ENCODE data around the gene FBXW9. TPM values are rescaled to one million over a fixed set of nuclear protein-coding genes. Genes with fewer than 3 reads are reported as not detected.

Gene FBXW9
- total and polyA plus RNA-seq, 2 of the 8 experiments (the other 6 are each of a cell fraction or from before 2014, with no cell fraction given), result 10.8 to 30.1 TPM

DNA sequence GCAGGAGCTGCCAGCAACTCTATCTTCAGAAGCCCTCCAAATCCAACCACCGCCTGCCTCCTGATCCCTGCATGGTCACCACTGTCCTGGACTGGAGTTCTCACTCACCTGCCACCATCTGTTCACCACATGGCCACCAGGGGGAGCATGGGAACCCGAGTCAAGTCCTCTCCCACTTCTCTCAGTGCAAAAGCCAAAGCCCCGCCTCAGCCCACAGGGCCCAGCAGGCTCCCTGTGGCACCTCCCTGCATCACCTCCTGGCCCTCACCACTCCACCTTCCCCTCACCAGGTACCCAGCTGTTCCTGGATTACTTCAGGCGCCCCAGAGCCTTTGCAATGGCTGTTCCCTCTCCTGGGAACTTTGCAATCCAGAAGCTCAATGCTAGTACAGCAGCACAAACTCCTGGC, 20.0 kb downstream of the FBXW9 start (continued):
- TF ChIP-seq, protein P1, sequence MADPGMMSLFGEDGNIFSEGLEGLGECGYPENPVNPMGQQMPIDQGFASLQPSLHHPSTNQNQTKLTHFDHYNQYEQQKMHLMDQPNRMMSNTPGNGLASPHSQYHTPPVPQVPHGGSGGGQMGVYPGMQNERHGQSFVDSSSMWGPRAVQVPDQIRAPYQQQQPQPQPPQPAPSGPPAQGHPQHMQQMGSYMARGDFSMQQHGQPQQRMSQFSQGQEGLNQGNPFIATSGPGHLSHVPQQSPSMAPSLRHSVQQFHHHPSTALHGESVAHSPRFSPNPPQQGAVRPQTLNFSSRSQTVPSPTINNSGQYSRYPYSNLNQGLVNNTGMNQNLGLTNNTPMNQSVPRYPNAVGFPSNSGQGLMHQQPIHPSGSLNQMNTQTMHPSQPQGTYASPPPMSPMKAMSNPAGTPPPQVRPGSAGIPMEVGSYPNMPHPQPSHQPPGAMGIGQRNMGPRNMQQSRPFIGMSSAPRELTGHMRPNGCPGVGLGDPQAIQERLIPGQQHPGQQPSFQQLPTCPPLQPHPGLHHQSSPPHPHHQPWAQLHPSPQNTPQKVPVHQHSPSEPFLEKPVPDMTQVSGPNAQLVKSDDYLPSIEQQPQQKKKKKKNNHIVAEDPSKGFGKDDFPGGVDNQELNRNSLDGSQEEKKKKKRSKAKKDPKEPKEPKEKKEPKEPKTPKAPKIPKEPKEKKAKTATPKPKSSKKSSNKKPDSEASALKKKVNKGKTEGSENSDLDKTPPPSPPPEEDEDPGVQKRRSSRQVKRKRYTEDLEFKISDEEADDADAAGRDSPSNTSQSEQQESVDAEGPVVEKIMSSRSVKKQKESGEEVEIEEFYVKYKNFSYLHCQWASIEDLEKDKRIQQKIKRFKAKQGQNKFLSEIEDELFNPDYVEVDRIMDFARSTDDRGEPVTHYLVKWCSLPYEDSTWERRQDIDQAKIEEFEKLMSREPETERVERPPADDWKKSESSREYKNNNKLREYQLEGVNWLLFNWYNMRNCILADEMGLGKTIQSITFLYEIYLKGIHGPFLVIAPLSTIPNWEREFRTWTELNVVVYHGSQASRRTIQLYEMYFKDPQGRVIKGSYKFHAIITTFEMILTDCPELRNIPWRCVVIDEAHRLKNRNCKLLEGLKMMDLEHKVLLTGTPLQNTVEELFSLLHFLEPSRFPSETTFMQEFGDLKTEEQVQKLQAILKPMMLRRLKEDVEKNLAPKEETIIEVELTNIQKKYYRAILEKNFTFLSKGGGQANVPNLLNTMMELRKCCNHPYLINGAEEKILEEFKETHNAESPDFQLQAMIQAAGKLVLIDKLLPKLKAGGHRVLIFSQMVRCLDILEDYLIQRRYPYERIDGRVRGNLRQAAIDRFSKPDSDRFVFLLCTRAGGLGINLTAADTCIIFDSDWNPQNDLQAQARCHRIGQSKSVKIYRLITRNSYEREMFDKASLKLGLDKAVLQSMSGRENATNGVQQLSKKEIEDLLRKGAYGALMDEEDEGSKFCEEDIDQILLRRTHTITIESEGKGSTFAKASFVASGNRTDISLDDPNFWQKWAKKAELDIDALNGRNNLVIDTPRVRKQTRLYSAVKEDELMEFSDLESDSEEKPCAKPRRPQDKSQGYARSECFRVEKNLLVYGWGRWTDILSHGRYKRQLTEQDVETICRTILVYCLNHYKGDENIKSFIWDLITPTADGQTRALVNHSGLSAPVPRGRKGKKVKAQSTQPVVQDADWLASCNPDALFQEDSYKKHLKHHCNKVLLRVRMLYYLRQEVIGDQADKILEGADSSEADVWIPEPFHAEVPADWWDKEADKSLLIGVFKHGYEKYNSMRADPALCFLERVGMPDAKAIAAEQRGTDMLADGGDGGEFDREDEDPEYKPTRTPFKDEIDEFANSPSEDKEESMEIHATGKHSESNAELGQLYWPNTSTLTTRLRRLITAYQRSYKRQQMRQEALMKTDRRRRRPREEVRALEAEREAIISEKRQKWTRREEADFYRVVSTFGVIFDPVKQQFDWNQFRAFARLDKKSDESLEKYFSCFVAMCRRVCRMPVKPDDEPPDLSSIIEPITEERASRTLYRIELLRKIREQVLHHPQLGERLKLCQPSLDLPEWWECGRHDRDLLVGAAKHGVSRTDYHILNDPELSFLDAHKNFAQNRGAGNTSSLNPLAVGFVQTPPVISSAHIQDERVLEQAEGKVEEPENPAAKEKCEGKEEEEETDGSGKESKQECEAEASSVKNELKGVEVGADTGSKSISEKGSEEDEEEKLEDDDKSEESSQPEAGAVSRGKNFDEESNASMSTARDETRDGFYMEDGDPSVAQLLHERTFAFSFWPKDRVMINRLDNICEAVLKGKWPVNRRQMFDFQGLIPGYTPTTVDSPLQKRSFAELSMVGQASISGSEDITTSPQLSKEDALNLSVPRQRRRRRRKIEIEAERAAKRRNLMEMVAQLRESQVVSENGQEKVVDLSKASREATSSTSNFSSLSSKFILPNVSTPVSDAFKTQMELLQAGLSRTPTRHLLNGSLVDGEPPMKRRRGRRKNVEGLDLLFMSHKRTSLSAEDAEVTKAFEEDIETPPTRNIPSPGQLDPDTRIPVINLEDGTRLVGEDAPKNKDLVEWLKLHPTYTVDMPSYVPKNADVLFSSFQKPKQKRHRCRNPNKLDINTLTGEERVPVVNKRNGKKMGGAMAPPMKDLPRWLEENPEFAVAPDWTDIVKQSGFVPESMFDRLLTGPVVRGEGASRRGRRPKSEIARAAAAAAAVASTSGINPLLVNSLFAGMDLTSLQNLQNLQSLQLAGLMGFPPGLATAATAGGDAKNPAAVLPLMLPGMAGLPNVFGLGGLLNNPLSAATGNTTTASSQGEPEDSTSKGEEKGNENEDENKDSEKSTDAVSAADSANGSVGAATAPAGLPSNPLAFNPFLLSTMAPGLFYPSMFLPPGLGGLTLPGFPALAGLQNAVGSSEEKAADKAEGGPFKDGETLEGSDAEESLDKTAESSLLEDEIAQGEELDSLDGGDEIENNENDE (IDR thresholded peaks at IDR 0.05; ENCODE audit: insufficient replicate concordance, low read length), result no peak
- TF ChIP-seq, protein P2, sequence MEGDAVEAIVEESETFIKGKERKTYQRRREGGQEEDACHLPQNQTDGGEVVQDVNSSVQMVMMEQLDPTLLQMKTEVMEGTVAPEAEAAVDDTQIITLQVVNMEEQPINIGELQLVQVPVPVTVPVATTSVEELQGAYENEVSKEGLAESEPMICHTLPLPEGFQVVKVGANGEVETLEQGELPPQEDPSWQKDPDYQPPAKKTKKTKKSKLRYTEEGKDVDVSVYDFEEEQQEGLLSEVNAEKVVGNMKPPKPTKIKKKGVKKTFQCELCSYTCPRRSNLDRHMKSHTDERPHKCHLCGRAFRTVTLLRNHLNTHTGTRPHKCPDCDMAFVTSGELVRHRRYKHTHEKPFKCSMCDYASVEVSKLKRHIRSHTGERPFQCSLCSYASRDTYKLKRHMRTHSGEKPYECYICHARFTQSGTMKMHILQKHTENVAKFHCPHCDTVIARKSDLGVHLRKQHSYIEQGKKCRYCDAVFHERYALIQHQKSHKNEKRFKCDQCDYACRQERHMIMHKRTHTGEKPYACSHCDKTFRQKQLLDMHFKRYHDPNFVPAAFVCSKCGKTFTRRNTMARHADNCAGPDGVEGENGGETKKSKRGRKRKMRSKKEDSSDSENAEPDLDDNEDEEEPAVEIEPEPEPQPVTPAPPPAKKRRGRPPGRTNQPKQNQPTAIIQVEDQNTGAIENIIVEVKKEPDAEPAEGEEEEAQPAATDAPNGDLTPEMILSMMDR (IDR thresholded peaks at IDR 0.05; ENCODE audit: control extremely low read depth in 1 of 3, insufficient read depth in 1 of 3, low read depth in 1 of 3, low read length in 3 of 3), result peak; percentile 82 to 97 (median 94)
- TF ChIP-seq KDM4A (IDR thresholded peaks at IDR 0.05; ENCODE audit: low read depth, low read length, severe bottlenecking) (no peak), BCL11A (IDR thresholded peaks at IDR 0.05; ENCODE audit: low read depth in 2 of 2, low read length in 2 of 2) (no peak)
- TF ChIP-seq, protein P3, sequence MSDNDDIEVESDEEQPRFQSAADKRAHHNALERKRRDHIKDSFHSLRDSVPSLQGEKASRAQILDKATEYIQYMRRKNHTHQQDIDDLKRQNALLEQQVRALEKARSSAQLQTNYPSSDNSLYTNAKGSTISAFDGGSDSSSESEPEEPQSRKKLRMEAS (IDR thresholded peaks at IDR 0.05), result peak; percentile 48; the same call in 1 of the 2 replicates

All from H1 (cell line).